SK-N-SH (cell line): Measurements from ENCODE around the gene MSL3B.

ENCODE experiments used
- EP300 ChIP-seq, 2 experiments: IDR thresholded peaks; 2 replicates each; pipeline versions ENCODE4 v1.4.0 to v1.6.1; 2012; ENCODE audit warnings: borderline replicate concordance in 1 of 2, low read depth in 1 of 2, low read length in 1 of 2
- NFIC ChIP-seq: IDR thresholded peaks from 2 replicates; pipeline ENCODE4 v1.4.0; 2012; ENCODE audit warnings: borderline replicate concordance
- POLR2AphosphoS5 ChIP-seq: IDR thresholded peaks from 2 replicates; pipeline ENCODE4 v1.6.1; 2012; ENCODE audit warnings: low read depth, low read length
- USF1 ChIP-seq: IDR thresholded peaks from 2 replicates; pipeline ENCODE4 v1.4.0; 2012; ENCODE audit warnings: low read depth, borderline replicate concordance
- YY1 ChIP-seq: IDR thresholded peaks from 2 replicates; pipeline ENCODE4 v1.4.0; 2012; ENCODE audit warnings: low read depth, mild to moderate bottlenecking
- ZBTB33 ChIP-seq: IDR thresholded peaks from 2 replicates; pipeline ENCODE4 v1.4.0; 2012; ENCODE audit warnings: low read depth, borderline replicate concordance

GRCh38 chr2:233841183-233841582, 27.0 kb downstream of the MSL3B start:
- TF ChIP-seq YY1 (no peak), ZBTB33 (no peak), POLR2AphosphoS5 (no peak), NFIC (no peak), EP300 (IDR thresholded peaks at IDR 0.05; ENCODE audit: borderline replicate concordance in 1 of 2, low read depth in 1 of 2, low read length in 1 of 2) (no peak), USF1 (no peak)
